Ishikawa (cell line): ENCODE data around the gene TRIP6.

Experiments used
- CEBPB ChIP-seq: IDR thresholded peaks from 2 replicates; pipeline ENCODE4 v1.6.1; 2012
- CREB1 ChIP-seq: IDR thresholded peaks from 2 replicates; pipeline ENCODE4 v1.6.1; 2012; ENCODE audit warnings: low read depth
- EGR1 ChIP-seq: IDR thresholded peaks from 2 replicates; pipeline ENCODE4 v1.6.1; 2012
- EP300 ChIP-seq: IDR thresholded peaks from 2 replicates; pipeline ENCODE4 v1.6.1; 2012; ENCODE audit warnings: borderline replicate concordance
- FOXM1 ChIP-seq: IDR thresholded peaks from 2 replicates; pipeline ENCODE4 v1.6.1; 2012; ENCODE audit warnings: low read depth, borderline replicate concordance
- MAX ChIP-seq: IDR thresholded peaks from 2 replicates; pipeline ENCODE4 v1.6.1; 2012
- NFIC ChIP-seq: IDR thresholded peaks from 2 replicates; pipeline ENCODE4 v1.6.1; 2012
- RAD21 ChIP-seq: IDR thresholded peaks from 2 replicates; pipeline ENCODE4 v1.6.1; 2012; ENCODE audit warnings: low read depth
- REST ChIP-seq: IDR thresholded peaks from 2 replicates; pipeline ENCODE4 v1.6.1; 2012; ENCODE audit warnings: low read depth, mild to moderate bottlenecking
- TAF1 ChIP-seq: IDR thresholded peaks from 2 replicates; pipeline ENCODE4 v1.6.1; 2012; ENCODE audit warnings: low read depth, mild to moderate bottlenecking
- TCF12 ChIP-seq: IDR thresholded peaks from 2 replicates; pipeline ENCODE4 v1.6.1; 2012; ENCODE audit warnings: low read depth
- TEAD4 ChIP-seq: IDR thresholded peaks from 2 replicates; pipeline ENCODE4 v1.6.1; 2012
- USF1 ChIP-seq: IDR thresholded peaks from 2 replicates; pipeline ENCODE4 v1.6.1; 2012
- YY1 ChIP-seq: IDR thresholded peaks from 2 replicates; pipeline ENCODE4 v1.6.1; 2012; ENCODE audit warnings: low read depth
- ZBTB7A ChIP-seq: IDR thresholded peaks from 2 replicates; pipeline ENCODE4 v1.6.1; 2012; ENCODE audit warnings: low read depth

The TRIP6 gene

GRCh38 chr7:100826514-100827329 is 40.5 kb upstream of the TRIP6 start:
- TF ChIP-seq EGR1, result no peak
- 0 out of 2 replicates have a peak, but pooled peaks have one; percentile 12 for TF ChIP-seq MAX
- TF ChIP-seq TEAD4, result no peak
- no peak for TF ChIP-seq RAD21
- no peak for TF ChIP-seq EP300
- no peak for TF ChIP-seq FOXM1
- no peak for TF ChIP-seq TAF1
- TF ChIP-seq TCF12, result no peak
- no peak for TF ChIP-seq USF1

- TF ChIP-seq TAF1 (peak; percentile 47), EP300 (no peak), NFIC (no peak), ZBTB7A (peak; percentile 96), FOXM1 (no peak), CREB1 (no peak), CEBPB (no peak), TCF12 (no peak)
Observed at GRCh38 chr7:100827330-100828226, 39.6 kb upstream of the TRIP6 start, which contains the start of gene EPHB4. TSS of gene EPHB4 (minus strand) at chr7:100827523. CDS start at chr7:100827030, 493 bp downstream.

- TF ChIP-seq NFIC, result no peak
- TF ChIP-seq CREB1, result no peak
- no peak for TF ChIP-seq EGR1
- TF ChIP-seq ZBTB7A, result no peak
- TF ChIP-seq REST, result no peak
- no peak for TF ChIP-seq TCF12
- no peak for TF ChIP-seq CEBPB
- TF ChIP-seq TEAD4, result no peak
- TF ChIP-seq USF1, result no peak
- no peak for TF ChIP-seq EP300
- TF ChIP-seq FOXM1, result no peak
- TF ChIP-seq RAD21, result no peak
- no peak for TF ChIP-seq MAX
- no peak for TF ChIP-seq TAF1
- TF ChIP-seq YY1, result no peak
Observed at GRCh38 chr7:100829150-100829716, 38.0 kb upstream of the TRIP6 start.

- no peak for TF ChIP-seq TCF12
- TF ChIP-seq CREB1, result no peak
- no peak for TF ChIP-seq EGR1
- no peak for TF ChIP-seq FOXM1
- TF ChIP-seq USF1, result no peak
- TF ChIP-seq TAF1, result no peak
- TF ChIP-seq YY1, result no peak
- no peak for TF ChIP-seq MAX
- no peak for TF ChIP-seq ZBTB7A
- TF ChIP-seq NFIC, result no peak
- TF ChIP-seq TEAD4, result no peak
- TF ChIP-seq RAD21, result no peak
- TF ChIP-seq CEBPB, result no peak
- no peak for TF ChIP-seq EP300
Observed at GRCh38 chr7:100830396-100830795, 36.8 kb upstream of the TRIP6 start.

- TF ChIP-seq FOXM1, result no peak
- TF ChIP-seq NFIC, result no peak
- TF ChIP-seq TEAD4, result no peak
- no peak for TF ChIP-seq REST
- no peak for TF ChIP-seq MAX
- no peak for TF ChIP-seq USF1
- no peak for TF ChIP-seq EP300
- TF ChIP-seq EGR1, result no peak
- TF ChIP-seq RAD21, result no peak
- no peak for TF ChIP-seq CREB1
- no peak for TF ChIP-seq ZBTB7A
- no peak for TF ChIP-seq TCF12
- no peak for TF ChIP-seq TAF1
- no peak for TF ChIP-seq CEBPB
- no peak for TF ChIP-seq YY1
Observed at GRCh38 chr7:100832281-100832633, 34.9 kb upstream of the TRIP6 start.
